ENCODE results near the gene ABCD3. TPM values are rescaled to one million over a fixed set of nuclear protein-coding genes. Genes with fewer than 3 reads are reported as not detected.

Gene ABCD3
- polyA plus RNA-seq, 1 donor from 2014 or later, result 46.4 TPM

DNA sequence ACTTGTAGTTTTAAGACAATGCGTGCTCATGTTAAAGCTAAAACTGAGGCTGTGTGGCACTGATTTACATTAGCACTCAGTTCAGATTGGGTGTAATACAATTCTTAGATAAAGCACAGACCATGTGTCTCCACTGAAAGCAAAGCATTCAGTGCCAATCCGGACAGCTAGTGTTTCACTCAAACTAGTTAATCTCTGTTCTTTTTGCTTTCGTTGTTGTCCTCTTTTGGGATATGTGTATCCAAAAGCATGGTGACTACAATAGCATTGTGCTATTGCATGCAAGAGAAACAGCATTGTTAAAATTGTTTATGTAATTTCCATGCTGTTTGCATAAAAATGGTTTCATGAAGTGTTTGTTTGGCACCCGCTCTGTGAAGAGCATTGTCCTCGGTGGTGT, 68.8 kb downstream of the ABCD3 start:
- TF ChIP-seq SMC3 (conservative IDR thresholded peaks at IDR 0.05; ENCODE audit: poor library complexity) (no peak), MXI1 (conservative IDR thresholded peaks at IDR 0.05; ENCODE audit: poor library complexity, severe bottlenecking) (no peak), EP300 (conservative IDR thresholded peaks at IDR 0.05; ENCODE audit: poor library complexity, severe bottlenecking) (no peak), TAF1 (IDR thresholded peaks at IDR 0.05; ENCODE audit: low read depth) (no peak), EZH2 (IDR thresholded peaks at IDR 0.05; ENCODE audit: borderline replicate concordance, insufficient read depth, low read length, poor library complexity, severe bottlenecking) (no peak), RAD21 (conservative IDR thresholded peaks at IDR 0.05) (no peak), POLR2AphosphoS5 (IDR thresholded peaks at IDR 0.05) (no peak)
- TF ChIP-seq, protein P1, sequence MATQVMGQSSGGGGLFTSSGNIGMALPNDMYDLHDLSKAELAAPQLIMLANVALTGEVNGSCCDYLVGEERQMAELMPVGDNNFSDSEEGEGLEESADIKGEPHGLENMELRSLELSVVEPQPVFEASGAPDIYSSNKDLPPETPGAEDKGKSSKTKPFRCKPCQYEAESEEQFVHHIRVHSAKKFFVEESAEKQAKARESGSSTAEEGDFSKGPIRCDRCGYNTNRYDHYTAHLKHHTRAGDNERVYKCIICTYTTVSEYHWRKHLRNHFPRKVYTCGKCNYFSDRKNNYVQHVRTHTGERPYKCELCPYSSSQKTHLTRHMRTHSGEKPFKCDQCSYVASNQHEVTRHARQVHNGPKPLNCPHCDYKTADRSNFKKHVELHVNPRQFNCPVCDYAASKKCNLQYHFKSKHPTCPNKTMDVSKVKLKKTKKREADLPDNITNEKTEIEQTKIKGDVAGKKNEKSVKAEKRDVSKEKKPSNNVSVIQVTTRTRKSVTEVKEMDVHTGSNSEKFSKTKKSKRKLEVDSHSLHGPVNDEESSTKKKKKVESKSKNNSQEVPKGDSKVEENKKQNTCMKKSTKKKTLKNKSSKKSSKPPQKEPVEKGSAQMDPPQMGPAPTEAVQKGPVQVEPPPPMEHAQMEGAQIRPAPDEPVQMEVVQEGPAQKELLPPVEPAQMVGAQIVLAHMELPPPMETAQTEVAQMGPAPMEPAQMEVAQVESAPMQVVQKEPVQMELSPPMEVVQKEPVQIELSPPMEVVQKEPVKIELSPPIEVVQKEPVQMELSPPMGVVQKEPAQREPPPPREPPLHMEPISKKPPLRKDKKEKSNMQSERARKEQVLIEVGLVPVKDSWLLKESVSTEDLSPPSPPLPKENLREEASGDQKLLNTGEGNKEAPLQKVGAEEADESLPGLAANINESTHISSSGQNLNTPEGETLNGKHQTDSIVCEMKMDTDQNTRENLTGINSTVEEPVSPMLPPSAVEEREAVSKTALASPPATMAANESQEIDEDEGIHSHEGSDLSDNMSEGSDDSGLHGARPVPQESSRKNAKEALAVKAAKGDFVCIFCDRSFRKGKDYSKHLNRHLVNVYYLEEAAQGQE (IDR thresholded peaks at IDR 0.05; ENCODE audit: borderline replicate concordance), result no peak
- TF ChIP-seq, protein P2, sequence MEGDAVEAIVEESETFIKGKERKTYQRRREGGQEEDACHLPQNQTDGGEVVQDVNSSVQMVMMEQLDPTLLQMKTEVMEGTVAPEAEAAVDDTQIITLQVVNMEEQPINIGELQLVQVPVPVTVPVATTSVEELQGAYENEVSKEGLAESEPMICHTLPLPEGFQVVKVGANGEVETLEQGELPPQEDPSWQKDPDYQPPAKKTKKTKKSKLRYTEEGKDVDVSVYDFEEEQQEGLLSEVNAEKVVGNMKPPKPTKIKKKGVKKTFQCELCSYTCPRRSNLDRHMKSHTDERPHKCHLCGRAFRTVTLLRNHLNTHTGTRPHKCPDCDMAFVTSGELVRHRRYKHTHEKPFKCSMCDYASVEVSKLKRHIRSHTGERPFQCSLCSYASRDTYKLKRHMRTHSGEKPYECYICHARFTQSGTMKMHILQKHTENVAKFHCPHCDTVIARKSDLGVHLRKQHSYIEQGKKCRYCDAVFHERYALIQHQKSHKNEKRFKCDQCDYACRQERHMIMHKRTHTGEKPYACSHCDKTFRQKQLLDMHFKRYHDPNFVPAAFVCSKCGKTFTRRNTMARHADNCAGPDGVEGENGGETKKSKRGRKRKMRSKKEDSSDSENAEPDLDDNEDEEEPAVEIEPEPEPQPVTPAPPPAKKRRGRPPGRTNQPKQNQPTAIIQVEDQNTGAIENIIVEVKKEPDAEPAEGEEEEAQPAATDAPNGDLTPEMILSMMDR (IDR thresholded peaks at IDR 0.05; ENCODE audit: poor library complexity, severe bottlenecking), result no peak
- H3F3A ChIP-seq (ENCODE audit: insufficient read depth, low read length, poor library complexity, severe bottlenecking), result no peaks in the 10 kb centered on the region
- H3K27me3 ChIP-seq (ENCODE audit: insufficient read depth, low read depth, low read length), result no peaks in the 10 kb centered on the region
- no peak overlapping the region for H3K27ac ChIP-seq (ENCODE audit: low read length)
- H3K9me2 ChIP-seq (ENCODE audit: insufficient read depth, low read length), result no peaks in the 10 kb centered on the region
- no peaks in the 10 kb centered on the region for H3K9me3 ChIP-seq (ENCODE audit: low read length)
- no peak overlapping the region for H3K4me3 ChIP-seq (ENCODE audit: low read length)
- no peak overlapping the region for H2AFZ ChIP-seq (ENCODE audit: low read depth, low read length)
- H4K20me1 ChIP-seq (ENCODE audit: insufficient read depth), result no peaks in the 10 kb centered on the region
- peaks cover 8% of the 10 kb centered on the region for H3K36me3 ChIP-seq (ENCODE audit: insufficient read depth, low read length)
- no peaks in the 10 kb centered on the region for H3K79me2 ChIP-seq (replicated peaks; ENCODE audit: insufficient read depth, low read length)
- no peak overlapping the region for H3K9ac ChIP-seq (ENCODE audit: low read length)
- H3K4me2 ChIP-seq (ENCODE audit: low read length), result no peak overlapping the region

DNA sequence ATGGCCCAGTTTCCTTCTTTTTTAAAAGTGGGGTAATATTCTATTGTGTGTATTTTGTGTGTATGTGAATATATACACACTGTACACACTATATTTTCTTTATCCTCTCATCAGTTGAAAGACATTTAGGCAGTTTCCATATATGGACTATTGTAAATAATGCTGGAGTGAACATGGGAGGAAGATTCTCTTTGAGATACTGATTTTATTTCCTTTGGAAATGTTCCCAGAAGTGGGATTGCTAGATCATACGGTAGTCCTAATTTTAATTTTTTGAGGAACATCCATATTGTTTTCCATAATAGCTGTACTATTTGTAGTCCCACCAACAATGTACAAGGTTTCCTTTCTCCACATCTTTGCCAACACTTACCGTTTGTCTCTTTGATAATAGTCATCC, 72.4 kb downstream of the ABCD3 start:
- no peaks in the 10 kb centered on the region for H3K9me3 ChIP-seq (ENCODE audit: low read length)
- H3K27me3 ChIP-seq (ENCODE audit: insufficient read depth, low read depth, low read length), result no peaks in the 10 kb centered on the region
- H3K9me2 ChIP-seq (ENCODE audit: insufficient read depth, low read length), result no peaks in the 10 kb centered on the region
- no peak overlapping the region for H3K4me2 ChIP-seq (ENCODE audit: low read length)
- H3K27ac ChIP-seq (ENCODE audit: low read length), result no peak overlapping the region
- H4K20me1 ChIP-seq (ENCODE audit: insufficient read depth), result no peaks in the 10 kb centered on the region
- H2AFZ ChIP-seq (ENCODE audit: low read depth, low read length), result no peak overlapping the region
- TF ChIP-seq RAD21 (conservative IDR thresholded peaks at IDR 0.05), result no peak
- H3F3A ChIP-seq (ENCODE audit: insufficient read depth, low read length, poor library complexity, severe bottlenecking), result no peaks in the 10 kb centered on the region
- H3K9ac ChIP-seq (ENCODE audit: low read length), result no peak overlapping the region
- no peak overlapping the region for H3K4me3 ChIP-seq (ENCODE audit: low read length)
- H3K79me2 ChIP-seq (replicated peaks; ENCODE audit: insufficient read depth, low read length), result no peaks in the 10 kb centered on the region
- peaks cover 11% of the 10 kb centered on the region for H3K36me3 ChIP-seq (ENCODE audit: insufficient read depth, low read length)
